MCF 10A (cell line): Measurements from ENCODE around the gene TPK1. TPM values are rescaled to one million over a fixed set of nuclear protein-coding genes. Genes with fewer than 3 reads are reported as not detected.

Source experiments
- BruUV-seq: library from RNA; stranded (reverse); fragments of 400-500 nt; replicated peaks from 2 replicates; lab custom pipeline; 2021; lab: Mats Ljungman, UMichigan
- CTCF ChIA-PET: fragments of 300-600 bp; sonication (Branson Sonifier 250); formaldehyde crosslinking; extraction: SDS; loops from one replicate; lab custom pipeline; 2021; ENCODE audit warnings: antibody characterized with exemption, inconsistent platforms; lab: Yijun Ruan, JAX
- POLR2A ChIA-PET: fragments of 300-600, 350-650 bp; sonication (Branson Sonifier 250); formaldehyde crosslinking; extraction: SDS; loops from one replicate; lab custom pipeline; 2020; ENCODE audit warnings: antibody characterized with exemption, inconsistent platforms; lab: Yijun Ruan, JAX
- DNase-seq: peaks from one replicate; pipeline ENCODE4 v3.0.0-alpha.2; 2018; ENCODE audit not compliant: unreplicated experiment
- H3K27ac Mint-ChIP-seq: one replicate; pipeline ENCODE4 v1.8.0; 2022; ENCODE audit warnings: mild to moderate bottlenecking, low read depth, mixed read lengths; ENCODE audit not compliant: unreplicated experiment
- H3K27me3 Mint-ChIP-seq: one replicate; pipeline ENCODE4 v1.8.0; 2022; ENCODE audit warnings: mixed read lengths; ENCODE audit not compliant: insufficient read depth, unreplicated experiment
- H3K36me3 Mint-ChIP-seq: one replicate; pipeline ENCODE4 v1.8.0; 2022; ENCODE audit warnings: mild to moderate bottlenecking, moderate library complexity, mixed read lengths; ENCODE audit not compliant: insufficient read depth, unreplicated experiment
- H3K4me1 Mint-ChIP-seq: one replicate; pipeline ENCODE4 v1.8.0; 2022; ENCODE audit warnings: mixed read lengths; ENCODE audit not compliant: insufficient read depth, unreplicated experiment
- H3K4me3 Mint-ChIP-seq: one replicate; pipeline ENCODE4 v1.8.0; 2022; ENCODE audit warnings: mild to moderate bottlenecking, moderate library complexity, mixed read lengths; ENCODE audit not compliant: unreplicated experiment
- H3K9me3 Mint-ChIP-seq: one replicate; pipeline ENCODE4 v1.8.0; 2022; ENCODE audit warnings: mixed read lengths; ENCODE audit not compliant: unreplicated experiment
- CTCF ChIP-seq: fragments of 200-600 bp; IDR thresholded peaks from one replicate; pipeline ENCODE4 v1.8.0; 2022; ENCODE audit warnings: antibody characterized with exemption, mild to moderate bottlenecking; ENCODE audit not compliant: unreplicated experiment
- intact Hi-C: fragments of 100-400 bp; cut with micrococcal nuclease; formaldehyde crosslinking; loops from 2 replicates; pipeline ENCODE4 v1.14.1; 2022
- total RNA-seq: library from RNA; stranded (reverse); gene quantifications from 2 replicates; pipeline ENCODE4 v1.2.3, GENCODE V29; 2022

Gene TPK1
- total RNA-seq, 1 experiment from 2014 or later: 8.8 TPM

- intact Hi-C loops: loop anchor here (2.0 kb wide), 1 partner anchor 116 kb away; no protein-coding TSS in a partner anchor
- TF ChIP-seq CTCF: no peak
- Mint-ChIP-seq H3K9me3 (no peaks in the 10 kb centered on the region), H3K27me3 (no peaks in the 10 kb centered on the region), H3K4me3 (no peak overlapping the region), H3K36me3 (no peaks in the 10 kb centered on the region), H3K4me1 (no peaks in the 10 kb centered on the region), H3K27ac (no peak overlapping the region)
- CTCF ChIA-PET: interaction anchor here (0.6 to 2.2 kb wide), 18 partner anchors 10 to 373 kb away, joined by 3 to 18 read pairs (median 5); no protein-coding TSS in a partner anchor
- POLR2A ChIA-PET: no interaction called here
- BruUV-seq: no TSS peak
- DNase-seq: peak; percentile 23
These were observed 49.3 kb downstream of the TPK1 start for GRCh38 chr7:144786522-144786921.

GRCh38 chr7:144786079-144786478, 49.8 kb downstream of the TPK1 start:
- POLR2A ChIA-PET: no interaction called here
- H3K27ac Mint-ChIP-seq: no peak overlapping the region
- intact Hi-C loops: loop anchor here (2.0 kb wide), 1 partner anchor 115 kb away; no protein-coding TSS in a partner anchor
- no peaks in the 10 kb centered on the region for H3K36me3 Mint-ChIP-seq
- CTCF ChIA-PET: interaction anchor here (0.6 to 2.2 kb wide), 17 partner anchors 11 to 1597 kb away, joined by 3 to 18 read pairs (median 4); no protein-coding TSS in a partner anchor
- no peak for TF ChIP-seq CTCF
- H3K4me1 Mint-ChIP-seq: no peaks in the 10 kb centered on the region
- BruUV-seq: no TSS peak
- DNase-seq: no peak
- no peak overlapping the region for H3K4me3 Mint-ChIP-seq
- no peaks in the 10 kb centered on the region for H3K27me3 Mint-ChIP-seq
- no peaks in the 10 kb centered on the region for H3K9me3 Mint-ChIP-seq

- no peaks in the 10 kb centered on the region for H3K27me3 Mint-ChIP-seq
- H3K36me3 Mint-ChIP-seq: no peaks in the 10 kb centered on the region
- H3K4me3 Mint-ChIP-seq: no peak overlapping the region
- BruUV-seq: no TSS peak
- H3K27ac Mint-ChIP-seq: no peak overlapping the region
- no peaks in the 10 kb centered on the region for H3K9me3 Mint-ChIP-seq
- intact Hi-C loops: no loop called here
- no peak for DNase-seq
- ChIA-PET CTCF (interaction anchor here (0.6 to 2.2 kb wide), 11 partner anchors 11 to 1597 kb away, joined by 3 to 18 read pairs (median 5); no protein-coding TSS in a partner anchor), POLR2A (no interaction called here)
- TF ChIP-seq CTCF: no peak
- H3K4me1 Mint-ChIP-seq: no peaks in the 10 kb centered on the region
These were observed 50.3 kb downstream of the TPK1 start for GRCh38 chr7:144785521-144785920.

GRCh38 chr7:144784943-144785342, 50.9 kb downstream of the TPK1 start:
- CTCF ChIA-PET: interaction anchor here (0.9 to 1.9 kb wide), 5 partner anchors 47 to 331 kb away, joined by 4 to 18 read pairs (median 6); no protein-coding TSS in a partner anchor
- no TSS peak for BruUV-seq
- peak; percentile 22 for DNase-seq
- intact Hi-C loops: no loop called here
- TF ChIP-seq CTCF: no peak
- no peaks in the 10 kb centered on the region for H3K36me3 Mint-ChIP-seq
- POLR2A ChIA-PET: no interaction called here
- H3K9me3 Mint-ChIP-seq: no peaks in the 10 kb centered on the region
- H3K4me1 Mint-ChIP-seq: no peaks in the 10 kb centered on the region
- no peaks in the 10 kb centered on the region for H3K27me3 Mint-ChIP-seq
- no peak overlapping the region for H3K27ac Mint-ChIP-seq
- no peak overlapping the region for H3K4me3 Mint-ChIP-seq
